SK-N-SH (cell line): ENCODE results near the gene RNPEPL1.

Source experiments
- CTCF ChIP-seq: fragments of 200-600 bp; sonication (generic); IDR thresholded peaks from 2 replicates; pipeline ENCODE4 v1.6.1; 2017; ENCODE audit warnings: antibody characterized with exemption, mild to moderate bottlenecking, moderate library complexity
- EP300 ChIP-seq, 2 experiments: IDR thresholded peaks; 2 replicates each; pipeline versions ENCODE4 v1.4.0 to v1.6.1; 2012; ENCODE audit warnings: borderline replicate concordance in 1 of 2, low read depth in 1 of 2, low read length in 1 of 2
- EZH2phosphoT487 ChIP-seq: fragments of 200-600 bp; sonication (generic); IDR thresholded peaks from 2 replicates; pipeline ENCODE4 v1.6.1; 2017; ENCODE audit warnings: low read depth, mixed run types, mild to moderate bottlenecking, antibody characterized with exemption, moderate library complexity, borderline replicate concordance
- GATA2 ChIP-seq: sonication (generic); formaldehyde crosslinking; IDR thresholded peaks from 2 replicates; pipeline ENCODE4 v1.5.0; 2020; ENCODE audit warnings: mild to moderate bottlenecking, missing genetic modification reagents
- MAX ChIP-seq: IDR thresholded peaks from 2 replicates; pipeline ENCODE4 v1.4.0; 2012; ENCODE audit warnings: low read depth
- MXI1 ChIP-seq: IDR thresholded peaks from 2 replicates; pipeline ENCODE4 v1.6.1; 2012; ENCODE audit warnings: mild to moderate bottlenecking, low read depth, low read length, improper control_type of control experiment
- POLR2AphosphoS5 ChIP-seq: IDR thresholded peaks from 2 replicates; pipeline ENCODE4 v1.6.1; 2012; ENCODE audit warnings: low read depth, low read length
- RAD21 ChIP-seq: IDR thresholded peaks from 2 replicates; pipeline ENCODE4 v1.6.1; 2012; ENCODE audit warnings: mild to moderate bottlenecking, low read length
- RCOR1 ChIP-seq: fragments of 150-350 bp; IDR thresholded peaks from 2 replicates; pipeline ENCODE4 v1.6.1; 2017; ENCODE audit warnings: antibody characterized with exemption, low read length
- REST ChIP-seq: IDR thresholded peaks from 2 replicates; pipeline ENCODE4 v1.6.1; 2012; ENCODE audit warnings: mild to moderate bottlenecking, low read depth, low read length, moderate library complexity
- YY1 ChIP-seq: IDR thresholded peaks from 2 replicates; pipeline ENCODE4 v1.4.0; 2012; ENCODE audit warnings: low read depth, mild to moderate bottlenecking

GRCh38 chr2:240572141-240573031 lies 4.1 kb downstream of the RNPEPL1 start:
- TF ChIP-seq EZH2phosphoT487 = no peak
- TF ChIP-seq GATA2 = no peak
- TF ChIP-seq YY1 = no peak
- no peak for TF ChIP-seq CTCF
- no peak for TF ChIP-seq RAD21
- TF ChIP-seq MAX = no peak
- no peak for TF ChIP-seq REST
- no peak for TF ChIP-seq EP300 (IDR thresholded peaks at IDR 0.05; ENCODE audit: borderline replicate concordance in 1 of 2, low read depth in 1 of 2, low read length in 1 of 2)
- TF ChIP-seq MXI1 = no peak
- no peak for TF ChIP-seq RCOR1
- no peak for TF ChIP-seq POLR2AphosphoS5
